Trophoblast cell (in vitro differentiated cells and primary cell): ENCODE data around the gene ADORA3.

Experiments
- DNase-seq, 2 donors: peaks; one replicate each; pipeline ENCODE4 v3.0.0-alpha.2; 2016
- H2AFZ ChIP-seq: 2 replicates; pipeline ENCODE4 v1.6.1; 2013; ENCODE audit warnings: low read length, moderate library complexity, mild to moderate bottlenecking; ENCODE audit not compliant: insufficient read depth, poor library complexity
- H2AK5ac ChIP-seq: 2 replicates; pipeline ENCODE4 v1.6.1; 2013; ENCODE audit warnings: mild to moderate bottlenecking, low read length
- H2BK120ac ChIP-seq: 2 replicates; pipeline ENCODE4 v1.6.1; 2013; ENCODE audit warnings: low read length, mild to moderate bottlenecking, moderate library complexity; ENCODE audit not compliant: insufficient read depth, poor library complexity
- H2BK12ac ChIP-seq: 2 replicates; pipeline ENCODE4 v1.6.1; 2013; ENCODE audit warnings: mild to moderate bottlenecking, low read length, moderate library complexity
- H2BK5ac ChIP-seq: 2 replicates; pipeline ENCODE4 v1.6.1; 2013; ENCODE audit warnings: low read length, low read depth, moderate library complexity, mild to moderate bottlenecking; ENCODE audit not compliant: poor library complexity
- H3K14ac ChIP-seq: 2 replicates; pipeline ENCODE4 v1.6.1; 2013; ENCODE audit warnings: mild to moderate bottlenecking, low read length
- H3K18ac ChIP-seq: 2 replicates; pipeline ENCODE4 v1.6.1; 2013; ENCODE audit warnings: mild to moderate bottlenecking, low read length
- H3K23ac ChIP-seq: 2 replicates; pipeline ENCODE4 v1.6.1; 2013; ENCODE audit warnings: low read length
- H3K27ac ChIP-seq: 2 replicates; pipeline ENCODE4 v1.5.1; 2013; ENCODE audit warnings: low read depth, mild to moderate bottlenecking, inconsistent platforms, low read length, moderate library complexity
- H3K27me3 ChIP-seq: 2 replicates; pipeline ENCODE4 v1.6.1; 2013; ENCODE audit warnings: inconsistent platforms, mild to moderate bottlenecking, low read length, moderate library complexity; ENCODE audit not compliant: insufficient read depth
- H3K36me3 ChIP-seq, 2 experiments: 1 replicate in 1 of 2; 2 replicates in 1 of 2; pipeline ENCODE4 v1.6.1; 2013; ENCODE audit warnings: low read length in 2 of 2, mild to moderate bottlenecking in 2 of 2, moderate library complexity in 1 of 2; ENCODE audit not compliant: insufficient read depth in 2 of 2, control insufficient read depth in 1 of 2
- H3K4ac ChIP-seq: 2 replicates; pipeline ENCODE4 v1.6.1; 2013; ENCODE audit warnings: low read depth, mild to moderate bottlenecking, low read length, moderate library complexity
- H3K4me1 ChIP-seq, 2 experiments: 1 replicate in 1 of 2; 2 replicates in 1 of 2; pipeline ENCODE4 v1.6.1; 2013; ENCODE audit warnings: low read length in 2 of 2, mild to moderate bottlenecking in 2 of 2, moderate library complexity in 1 of 2; ENCODE audit not compliant: insufficient read depth in 2 of 2, control insufficient read depth in 1 of 2
- H3K4me2 ChIP-seq: 2 replicates; pipeline ENCODE4 v1.6.1; 2013; ENCODE audit warnings: inconsistent platforms, mild to moderate bottlenecking, low read length, moderate library complexity
- H3K4me3 ChIP-seq: 2 replicates; pipeline ENCODE4 v1.5.1; 2013; ENCODE audit warnings: mild to moderate bottlenecking, low read depth, low read length, inconsistent platforms
- H3K79me1 ChIP-seq: one replicate; pipeline ENCODE4 v1.6.1; 2013; ENCODE audit warnings: low read length
- H3K79me2 ChIP-seq: 2 replicates; pipeline ENCODE4 v1.6.1; 2013; ENCODE audit warnings: low read length, mild to moderate bottlenecking; ENCODE audit not compliant: control insufficient read depth, insufficient read depth, poor library complexity
- H3K9ac ChIP-seq: 2 replicates; pipeline ENCODE4 v1.6.1; 2013; ENCODE audit warnings: mild to moderate bottlenecking, low read length
- H3K9me3 ChIP-seq: 2 replicates; pipeline ENCODE4 v1.6.1; 2013; ENCODE audit warnings: low read depth, mild to moderate bottlenecking, control low read depth, inconsistent platforms, low read length; ENCODE audit not compliant: insufficient read depth
- H4K12ac ChIP-seq: 2 replicates; pipeline ENCODE4 v1.6.1; 2013; ENCODE audit warnings: low read depth, mild to moderate bottlenecking, low read length, moderate library complexity
- H4K8ac ChIP-seq: 2 replicates; pipeline ENCODE4 v1.6.1; 2013; ENCODE audit warnings: low read depth, mild to moderate bottlenecking, low read length, moderate library complexity
- H4K91ac ChIP-seq: one replicate; pipeline ENCODE4 v1.6.1; 2013; ENCODE audit warnings: low read depth, mild to moderate bottlenecking, low read length, moderate library complexity
- WGBS: extraction: QIAGEN DNeasy Blood & Tissue Kit; methylation state at CpG from one replicate; pipeline ENCODE4 v1.1.7; 2013; ENCODE audit warnings: missing lambda C conversion rate; ENCODE audit not compliant: insufficient read length, insufficient coverage; ENCODE audit errors: extremely low coverage; 5-methylcytosine and 5-hydroxymethylcytosine counted together

ADORA3 gene

GRCh38 chr1:111467865-111468716 is 35.3 kb downstream of the ADORA3 start:
- Histone ChIP-seq H3K14ac (no peak overlapping the region), H2BK5ac (no peak overlapping the region), H3K27ac (no peak overlapping the region), H3K27me3 (no peaks in the 10 kb centered on the region), H3K23ac (no peak overlapping the region), H3K4ac (no peak overlapping the region), H4K8ac (no peak overlapping the region), H3K36me3 (peaks cover 0 to 5% of the 10 kb centered on the region in 2 experiments), H3K79me1 (no peaks in the 10 kb centered on the region), H4K91ac (no peak overlapping the region), H3K9me3 (no peaks in the 10 kb centered on the region), H3K9ac (no peak overlapping the region), H3K4me3 (no peak overlapping the region), H3K18ac (no peak overlapping the region), H2BK12ac (no peak overlapping the region), H3K4me2 (no peak overlapping the region), H3K4me1 (no peaks in the 10 kb centered on the region), H2BK120ac (no peak overlapping the region), H2AK5ac (no peak overlapping the region), H2AFZ (no peak overlapping the region), H4K12ac (no peak overlapping the region), H3K79me2 (no peaks in the 10 kb centered on the region)
- no CpG with 5 or more reads among the region's 2 CpGs for WGBS
- DNase-seq, result no peak

- WGBS, result no CpG with 5 or more reads among the region's 1 CpG
Measured at GRCh38 chr1:111466480-111466879, 37.0 kb downstream of the ADORA3 start.

GRCh38 chr1:111465754-111466153 is 37.7 kb downstream of the ADORA3 start:
- Histone ChIP-seq H3K4me1 (no peaks in the 10 kb centered on the region), H3K9me3 (no peaks in the 10 kb centered on the region), H3K79me2 (no peaks in the 10 kb centered on the region), H3K18ac (no peak overlapping the region), H3K14ac (no peak overlapping the region), H3K4me2 (no peak overlapping the region), H4K91ac (no peak overlapping the region), H3K4me3 (no peak overlapping the region), H2BK120ac (no peak overlapping the region), H3K36me3 (peaks cover 5 to 10% of the 10 kb centered on the region in 2 experiments), H4K8ac (no peak overlapping the region), H3K27me3 (no peaks in the 10 kb centered on the region), H4K12ac (no peak overlapping the region), H2BK12ac (no peak overlapping the region), H2AK5ac (no peak overlapping the region), H2AFZ (no peak overlapping the region), H2BK5ac (no peak overlapping the region), H3K9ac (no peak overlapping the region), H3K79me1 (no peaks in the 10 kb centered on the region), H3K27ac (no peak overlapping the region), H3K23ac (no peak overlapping the region), H3K4ac (no peak overlapping the region)
- DNase-seq, result no peak
- no CpG with 5 or more reads among the region's 2 CpGs for WGBS

More at GRCh38 chr1:111466480-111466879, 37.0 kb downstream of the ADORA3 start:
- Histone ChIP-seq H3K23ac (no peak overlapping the region), H2AK5ac (no peak overlapping the region), H3K4ac (no peak overlapping the region), H3K14ac (no peak overlapping the region), H3K4me1 (no peaks in the 10 kb centered on the region), H3K9ac (no peak overlapping the region), H3K79me1 (no peaks in the 10 kb centered on the region), H3K27me3 (no peaks in the 10 kb centered on the region), H3K27ac (no peak overlapping the region), H3K79me2 (no peaks in the 10 kb centered on the region), H3K36me3 (peaks cover 4 to 7% of the 10 kb centered on the region in 2 experiments), H4K12ac (no peak overlapping the region), H2BK12ac (no peak overlapping the region), H2BK120ac (no peak overlapping the region), H3K18ac (no peak overlapping the region), H4K8ac (no peak overlapping the region), H3K9me3 (no peaks in the 10 kb centered on the region), H2BK5ac (no peak overlapping the region), H3K4me2 (no peak overlapping the region), H3K4me3 (no peak overlapping the region), H2AFZ (no peak overlapping the region), H4K91ac (no peak overlapping the region)
- no peak for DNase-seq

GRCh38 chr1:111463029-111463683 is 40.3 kb downstream of the ADORA3 start:
- no peaks in the 10 kb centered on the region for H3K4me1 ChIP-seq
- H4K91ac ChIP-seq, result no peak overlapping the region
- H3K9ac ChIP-seq, result no peak overlapping the region
- no peaks in the 10 kb centered on the region for H3K9me3 ChIP-seq
- peaks cover 9 to 19% of the 10 kb centered on the region in 2 experiments for H3K36me3 ChIP-seq
- no peak overlapping the region for H2BK120ac ChIP-seq
- DNase-seq, result no peak
- H4K8ac ChIP-seq, result no peak overlapping the region
- H3K4ac ChIP-seq, result no peak overlapping the region
- no peaks in the 10 kb centered on the region for H3K27me3 ChIP-seq
- no peaks in the 10 kb centered on the region for H3K79me2 ChIP-seq
- H3K18ac ChIP-seq, result no peak overlapping the region
- no peak overlapping the region for H3K4me2 ChIP-seq
- no peak overlapping the region for H2AFZ ChIP-seq
- no peak overlapping the region for H3K23ac ChIP-seq
- H3K27ac ChIP-seq, result no peak overlapping the region
- H2BK5ac ChIP-seq, result no peak overlapping the region
- H3K79me1 ChIP-seq, result no peaks in the 10 kb centered on the region
- no peak overlapping the region for H3K14ac ChIP-seq
- no peak overlapping the region for H2BK12ac ChIP-seq
- WGBS, result no CpG with 5 or more reads among the region's 4 CpGs
- no peak overlapping the region for H2AK5ac ChIP-seq
- no peak overlapping the region for H3K4me3 ChIP-seq
- H4K12ac ChIP-seq, result no peak overlapping the region
